ENCODE results near the gene KANK2.
A peak's percentile ranks its signal among the peaks of the same experiment; 100 is the strongest.
"Not testable (repeated sequence)": the region's sequence is repeated elsewhere in the genome, so short reads cannot be mapped to it uniquely, and the experiment has no call there.

KANK2 gene

DNA sequence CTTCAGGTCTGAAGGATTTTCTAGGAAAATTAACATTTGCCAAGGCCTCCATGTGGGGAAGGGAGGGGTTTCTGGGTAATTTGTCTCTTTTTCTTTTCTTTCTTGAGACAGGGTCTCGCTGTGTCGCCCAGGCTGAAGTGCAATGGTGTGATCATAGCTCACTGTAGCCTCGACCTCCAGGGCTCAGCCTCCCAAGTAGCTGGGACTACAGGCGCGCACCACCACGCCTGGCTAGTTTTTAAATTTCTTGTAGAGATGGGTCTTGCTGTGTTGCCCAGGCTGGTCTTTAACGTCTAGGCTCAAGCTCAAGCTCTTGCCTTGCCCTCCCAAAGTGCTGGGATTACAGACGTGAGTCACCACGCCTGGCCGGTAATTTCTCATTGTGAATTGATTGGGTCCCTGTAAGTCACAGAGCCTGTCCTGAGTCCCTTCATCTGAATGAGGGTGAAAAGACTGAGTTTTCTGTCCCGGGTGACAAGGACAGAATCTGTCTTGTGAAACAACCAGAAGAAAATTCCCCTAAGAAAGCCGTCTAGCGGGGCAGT lies 31.8 kb downstream of the KANK2 start:
- TF ChIP-seq POLR2A (IDR thresholded peaks at IDR 0.05; ENCODE audit: low read length) (no peak), GATA1 (IDR thresholded peaks at IDR 0.05; ENCODE audit: low read depth, low read length) (no peak)
- DNase-seq = no peak

DNA sequence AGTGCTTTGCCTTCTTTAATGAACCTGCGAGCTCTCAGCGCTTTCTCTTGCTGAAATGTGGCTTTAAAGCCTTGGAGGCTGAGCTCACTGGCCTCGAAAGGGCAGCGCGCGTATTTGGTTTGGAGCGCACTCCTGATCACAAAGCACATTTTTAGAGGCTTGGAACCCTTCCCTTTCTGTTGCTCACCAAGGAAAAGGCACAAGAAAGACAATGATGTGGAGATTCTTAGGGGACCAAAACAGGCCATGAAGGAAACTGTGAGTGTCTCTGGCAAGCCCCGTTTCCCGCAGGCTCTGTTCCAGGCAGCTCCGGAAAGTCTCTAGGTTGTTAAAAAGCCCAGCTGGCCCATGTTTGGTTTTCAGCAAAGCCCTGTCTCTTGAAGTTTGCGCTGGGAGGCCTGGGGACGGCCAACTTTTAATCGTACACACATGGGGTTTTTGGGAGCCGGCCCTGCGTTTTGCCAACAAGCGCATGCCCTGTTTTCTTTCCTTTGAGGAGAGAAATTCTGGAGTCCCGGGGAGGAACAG lies 32.4 kb downstream of the KANK2 start:
- DNase-seq = no peak

DNA sequence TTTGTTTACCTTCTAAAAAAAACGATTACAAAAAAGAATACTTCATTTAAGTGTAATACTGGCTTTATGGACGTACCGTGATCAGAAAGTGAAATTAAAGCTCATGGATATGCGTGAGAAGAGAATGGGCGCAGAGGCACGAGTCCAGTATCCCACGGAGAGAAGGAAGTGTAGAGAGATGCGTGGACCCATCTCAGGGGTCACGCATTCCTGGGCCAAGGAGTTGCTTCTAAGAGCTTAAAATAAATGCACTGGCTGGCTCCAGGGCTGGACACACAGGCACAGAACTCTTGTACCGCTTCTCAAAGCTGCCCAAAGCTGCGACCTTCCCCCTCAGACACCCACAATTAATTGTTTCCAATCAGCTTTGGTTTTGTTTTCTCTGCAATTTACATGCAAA lies 33.0 kb downstream of the KANK2 start:
- TF ChIP-seq GATA1 (IDR thresholded peaks at IDR 0.05; ENCODE audit: low read depth, low read length) = no peak
- TF ChIP-seq POLR2A (IDR thresholded peaks at IDR 0.05; ENCODE audit: low read length) = no peak
- DNase-seq = no peak

More for the DNA sequence above, 32.4 kb downstream of the KANK2 start:
- TF ChIP-seq POLR2A (IDR thresholded peaks at IDR 0.05; ENCODE audit: low read length) = no peak
- no peak for TF ChIP-seq GATA1 (IDR thresholded peaks at IDR 0.05; ENCODE audit: low read depth, low read length)

DNA sequence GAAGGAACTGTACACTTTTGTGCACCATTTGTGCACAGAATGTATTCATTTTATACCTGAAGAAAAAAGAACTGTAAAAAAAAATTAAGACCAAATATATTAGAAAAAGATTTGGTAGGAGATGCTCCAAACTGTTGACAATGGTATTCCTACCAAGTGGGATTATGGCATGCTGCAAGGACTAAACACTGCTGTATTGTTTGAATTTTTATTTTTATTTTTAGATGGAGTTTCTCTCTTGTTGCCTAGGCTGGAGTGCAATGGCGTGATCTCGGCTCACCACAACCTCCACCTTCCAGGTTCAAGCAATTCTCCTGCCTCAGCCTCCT lies 36.9 kb downstream of the KANK2 start:
- not testable (repeated sequence) for DNase-seq

DNA sequence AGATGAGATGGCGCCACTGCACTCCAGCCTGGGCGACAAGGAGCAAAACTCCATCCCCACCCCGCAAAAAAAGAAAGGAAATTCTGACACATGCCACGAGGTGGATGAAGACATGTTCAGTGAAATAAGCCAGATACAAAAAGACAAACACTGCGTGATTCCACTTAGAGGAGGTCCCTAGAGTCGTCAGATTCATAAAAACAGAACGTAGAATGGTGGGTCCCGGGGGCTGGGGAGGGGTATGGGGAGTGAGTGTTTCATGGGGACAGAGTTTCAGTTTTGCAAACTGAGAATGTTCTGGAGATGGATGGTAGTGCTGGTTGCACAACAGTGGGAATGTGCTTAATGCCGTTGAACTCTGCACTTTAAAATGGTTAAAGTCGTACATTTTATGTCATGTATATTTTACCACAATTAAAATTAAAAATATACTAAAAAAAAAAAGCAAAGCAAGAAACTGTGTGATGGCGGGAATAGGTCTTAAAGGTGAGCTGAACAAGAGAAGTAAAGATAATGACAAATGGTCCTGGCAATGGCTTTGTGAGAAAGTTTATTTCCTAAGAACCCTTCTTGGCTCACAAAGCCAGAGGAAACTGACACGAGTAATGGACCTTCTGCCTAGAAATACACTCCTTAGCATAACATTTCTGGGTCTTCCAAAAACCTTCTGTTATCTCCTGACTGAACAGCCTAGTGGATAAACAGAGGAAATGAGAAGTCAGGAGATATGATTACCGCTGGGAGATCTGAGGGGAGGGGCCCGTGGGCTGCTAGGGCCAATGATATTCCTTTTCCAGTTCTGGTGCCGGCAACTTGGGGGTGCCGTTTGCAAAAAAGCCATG lies 37.5 kb downstream of the KANK2 start:
- no peak for DNase-seq
- TF ChIP-seq POLR2A (IDR thresholded peaks at IDR 0.05; ENCODE audit: low read length) (no peak), GATA1 (IDR thresholded peaks at IDR 0.05; ENCODE audit: low read depth, low read length) (no peak)

DNA sequence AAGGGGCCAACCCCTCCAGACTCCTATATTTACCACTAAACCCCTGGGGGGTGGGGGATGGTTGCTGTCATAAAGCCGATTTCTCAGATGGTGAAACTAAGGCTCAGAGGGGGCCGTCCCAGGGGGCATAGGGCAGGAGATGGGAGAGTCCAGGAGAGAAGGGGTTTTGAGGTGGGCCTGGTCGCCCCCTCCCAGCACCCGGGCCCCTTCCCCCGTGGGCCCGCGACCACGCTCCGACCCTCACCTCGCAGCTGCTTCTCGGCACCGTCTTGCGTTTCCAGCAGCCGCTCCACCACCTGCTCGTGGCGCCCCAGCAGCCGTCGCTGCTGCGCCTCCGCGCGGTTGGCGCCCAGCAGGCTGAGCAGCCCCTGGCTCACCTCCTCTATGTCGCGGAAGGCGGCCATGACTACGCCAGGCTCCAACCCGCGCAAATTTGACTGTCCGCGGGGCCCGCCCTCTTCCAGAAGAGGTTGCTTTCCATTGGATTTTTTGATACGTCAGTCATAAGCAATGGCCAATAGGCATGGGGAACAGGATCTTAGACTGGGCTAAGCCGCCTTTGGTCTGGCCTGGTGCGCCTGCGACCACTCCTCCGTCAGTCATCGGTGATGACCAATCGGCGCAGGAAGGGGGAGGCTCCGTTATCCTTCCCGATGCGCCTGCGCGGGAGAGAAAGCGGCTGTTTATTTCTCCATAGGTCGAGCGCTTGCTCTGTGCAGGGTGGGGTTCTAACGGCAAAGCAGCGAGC lies 41.8 kb downstream of the KANK2 start, which contains the start of gene SPC24:
Gene SPC24, minus strand, starts transcription at position 410 of the 748 bp plus-strand sequence. Its CDS starts 6 bp downstream, at position 404.
- DNase-seq = peak; percentile 99
- TF ChIP-seq GATA1 (IDR thresholded peaks at IDR 0.05; ENCODE audit: low read depth, low read length) = no peak
- TF ChIP-seq POLR2A (IDR thresholded peaks at IDR 0.05; ENCODE audit: low read length) = peak; percentile 95

DNA sequence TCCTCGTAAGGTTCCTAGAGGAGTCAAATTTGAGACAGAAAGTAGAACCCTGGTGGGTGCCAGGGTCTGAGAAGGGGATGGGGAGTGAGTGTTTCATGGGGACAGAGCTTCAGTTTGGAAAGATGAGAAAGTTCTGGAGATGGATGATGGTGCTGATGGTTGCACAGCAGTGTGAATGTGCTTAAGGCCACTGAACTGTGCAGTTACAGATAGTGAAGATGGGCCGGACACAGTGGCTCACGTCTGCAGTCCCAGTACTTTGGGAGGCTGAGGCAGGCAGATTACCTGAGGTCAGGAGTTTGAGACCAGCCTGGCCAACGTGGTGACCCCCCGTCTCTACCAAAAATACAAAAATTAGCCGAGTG lies 42.7 kb downstream of the KANK2 start:
- peak; percentile 55 to 62 for DNase-seq
- TF ChIP-seq POLR2A (IDR thresholded peaks at IDR 0.05; ENCODE audit: low read length) (no peak), GATA1 (IDR thresholded peaks at IDR 0.05; ENCODE audit: low read depth, low read length) (no peak)

DNA sequence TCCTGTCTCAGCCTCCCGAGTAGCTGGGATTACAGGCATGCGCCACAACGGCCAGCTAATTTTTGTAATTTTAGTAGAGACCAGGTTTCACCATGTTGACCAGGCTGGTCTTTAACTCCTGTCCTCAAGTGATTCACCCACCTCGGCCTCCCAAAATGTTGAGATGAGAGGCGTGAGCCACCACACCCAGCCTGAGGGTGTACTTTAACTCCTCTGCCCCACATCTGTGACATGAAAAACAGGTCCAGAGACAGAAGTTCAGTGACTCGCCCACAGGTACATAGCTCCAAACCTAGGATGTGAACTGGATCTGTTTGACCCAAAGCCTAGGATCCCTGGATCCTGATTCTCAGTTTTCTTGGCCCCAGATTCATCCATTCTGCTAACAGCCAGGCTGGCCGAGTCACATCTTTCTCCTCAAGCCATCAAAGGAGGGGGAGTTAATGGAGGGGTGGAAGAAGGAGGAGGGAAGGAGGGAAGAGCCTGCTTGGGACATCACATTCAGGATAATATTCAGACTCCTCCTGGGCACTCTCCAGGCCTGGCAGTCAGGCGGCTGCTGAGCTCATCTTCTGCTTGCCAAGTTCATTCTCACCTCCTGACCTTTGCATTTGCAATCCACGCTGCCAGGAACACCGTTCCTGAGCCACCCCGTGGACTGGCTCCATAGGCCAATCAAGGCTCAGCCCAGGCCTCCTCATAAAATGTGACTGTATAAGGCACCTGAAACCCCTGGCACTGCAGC lies 44.9 kb downstream of the KANK2 start:
- no peak for DNase-seq
- TF ChIP-seq POLR2A (IDR thresholded peaks at IDR 0.05; ENCODE audit: low read length) (no peak), GATA1 (IDR thresholded peaks at IDR 0.05; ENCODE audit: low read depth, low read length) (no peak)

DNA sequence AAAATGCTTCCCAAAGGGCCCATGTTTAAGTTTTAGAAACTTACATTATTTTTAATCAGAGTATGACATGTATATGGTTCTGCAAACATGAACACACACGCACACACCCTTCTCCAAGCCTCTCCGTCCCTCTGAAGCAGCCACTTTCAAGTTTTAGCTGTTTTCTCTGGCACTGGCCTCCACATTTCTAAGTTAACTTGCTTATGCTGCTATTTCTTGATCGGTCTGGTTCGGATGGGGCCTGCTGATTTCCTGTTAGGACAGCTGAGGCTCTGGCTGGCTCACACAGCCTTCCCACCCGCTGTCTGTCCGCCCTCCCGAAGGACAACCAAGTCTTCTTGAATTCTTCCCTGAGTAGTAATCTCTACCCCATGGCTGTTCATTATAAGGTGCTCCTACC lies 46.2 kb downstream of the KANK2 start:
- DNase-seq = no peak
- TF ChIP-seq POLR2A (IDR thresholded peaks at IDR 0.05; ENCODE audit: low read length) = no peak
- no peak for TF ChIP-seq GATA1 (IDR thresholded peaks at IDR 0.05; ENCODE audit: low read depth, low read length)

DNA sequence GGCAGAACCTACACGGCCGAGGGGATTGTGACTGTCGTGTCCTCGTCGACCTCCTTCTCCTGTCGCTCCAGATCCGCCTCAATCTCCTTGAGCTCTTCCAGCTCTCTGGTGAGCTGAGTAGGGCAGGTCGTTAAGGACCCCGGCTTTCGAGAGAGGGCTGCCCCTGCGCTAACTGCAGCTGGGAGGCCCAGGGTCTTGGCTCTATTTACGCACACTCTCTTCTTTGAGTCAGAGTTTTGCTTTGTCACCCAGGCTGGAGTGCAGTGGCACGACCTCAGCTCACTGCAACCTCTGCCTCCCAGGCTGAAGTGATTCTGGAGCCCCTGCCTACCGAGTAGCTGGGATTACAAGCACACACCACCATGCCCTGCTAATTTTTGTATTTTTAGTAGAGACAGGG lies 49.3 kb downstream of the KANK2 start:
- no peak for DNase-seq
- no peak for TF ChIP-seq POLR2A (IDR thresholded peaks at IDR 0.05; ENCODE audit: low read length)
- TF ChIP-seq GATA1 (IDR thresholded peaks at IDR 0.05; ENCODE audit: low read depth, low read length) = no peak

DNA sequence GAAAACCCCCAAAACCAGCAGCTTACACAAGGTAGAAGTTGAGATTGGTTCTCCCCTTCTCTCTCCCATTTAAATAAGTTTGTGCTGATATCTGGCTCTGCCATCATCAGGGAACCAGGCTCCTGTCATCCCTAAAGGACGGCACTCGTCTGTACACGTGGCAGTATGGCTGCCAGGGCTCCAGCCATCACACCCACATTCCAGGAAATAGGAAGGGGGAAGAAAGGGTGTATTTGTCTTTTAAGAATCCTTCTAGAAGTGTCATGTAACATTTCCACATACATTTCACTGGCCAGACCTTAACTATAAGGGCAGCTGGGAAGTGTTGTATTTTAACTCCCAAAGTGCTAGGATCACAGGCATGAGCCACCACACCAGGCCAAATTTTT lies 51.8 kb downstream of the KANK2 start:
- no peak for TF ChIP-seq POLR2A (IDR thresholded peaks at IDR 0.05; ENCODE audit: low read length)
- TF ChIP-seq GATA1 (IDR thresholded peaks at IDR 0.05; ENCODE audit: low read depth, low read length) = no peak
- no peak for DNase-seq

DNA sequence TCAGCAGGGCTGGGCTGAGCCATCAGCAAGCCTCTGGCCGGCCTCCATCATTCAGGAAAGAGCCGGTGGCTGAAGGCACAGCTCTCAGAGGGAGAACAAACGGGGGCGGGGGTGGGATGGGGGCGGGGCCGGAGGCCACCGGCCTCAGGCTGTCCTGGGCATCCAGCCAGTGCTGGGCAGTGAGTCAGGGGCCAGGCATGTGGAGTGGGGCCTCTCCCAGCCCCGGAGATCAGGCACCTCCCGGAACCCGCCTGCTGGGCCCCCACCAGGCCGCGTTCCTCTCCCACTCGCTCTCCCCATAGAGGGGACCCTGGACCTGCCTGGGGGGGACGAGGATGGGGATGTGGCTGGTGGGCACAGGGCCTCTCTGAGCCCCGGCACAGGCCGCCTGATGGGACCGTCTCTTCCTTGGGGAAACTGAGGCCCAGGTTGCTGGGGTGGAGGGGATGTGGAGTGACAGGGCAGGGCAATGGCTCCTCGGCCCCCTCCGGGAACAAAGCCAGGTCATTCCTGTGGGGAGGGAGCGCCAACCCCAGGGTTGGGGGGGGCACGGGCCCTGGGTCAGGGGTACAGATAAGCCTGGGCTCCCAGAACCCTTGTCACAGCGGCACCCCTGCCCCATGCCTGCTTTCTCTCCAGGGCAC lies 54.7 kb downstream of the KANK2 start:
- TF ChIP-seq POLR2A (IDR thresholded peaks at IDR 0.05; ENCODE audit: low read length) = no peak
- no peak for TF ChIP-seq GATA1 (IDR thresholded peaks at IDR 0.05; ENCODE audit: low read depth, low read length)
- peak; percentile 60 to 68 for DNase-seq

DNA sequence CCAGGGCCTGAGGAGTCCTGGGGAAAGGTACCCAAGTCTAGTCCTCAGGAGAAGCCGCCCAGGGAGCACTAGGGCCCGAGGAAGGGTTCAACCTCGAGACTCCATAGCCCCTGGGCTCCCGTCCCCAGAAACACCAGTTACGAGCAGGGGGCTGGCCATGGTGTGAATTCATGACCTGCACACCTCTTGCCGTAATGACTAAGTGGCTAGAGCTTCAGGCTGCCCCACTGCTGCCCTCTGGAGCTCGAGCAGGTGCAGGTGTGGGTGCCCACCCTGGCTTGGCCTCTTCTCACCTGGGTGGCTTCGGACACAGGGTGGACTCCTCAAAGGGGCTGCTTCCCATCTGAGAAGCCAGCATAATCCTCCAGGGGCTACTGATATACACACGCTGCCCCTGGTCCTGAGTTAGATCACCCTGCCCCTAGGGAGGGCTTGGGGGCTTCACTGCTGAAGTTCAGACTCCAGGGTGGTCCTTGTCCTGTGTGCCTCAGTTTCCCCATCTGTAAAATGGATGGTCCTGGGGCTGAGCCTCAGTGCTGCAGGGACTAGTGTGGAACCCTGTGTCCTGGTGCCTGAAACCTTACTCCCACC lies 55.3 kb downstream of the KANK2 start:
- TF ChIP-seq POLR2A (IDR thresholded peaks at IDR 0.05; ENCODE audit: low read length) (no peak), GATA1 (IDR thresholded peaks at IDR 0.05; ENCODE audit: low read depth, low read length) (no peak)
- no peak for DNase-seq

Measured in erythroblast (primary cell).